Parathyroid adenoma (tissue), 2 donors: ENCODE results near the gene LAMB4.
"Not testable (repeated sequence)": the region's sequence is repeated elsewhere in the genome, so short reads cannot be mapped to it uniquely, and the experiment has no call there.

Experiments used
- H2AFZ ChIP-seq: fragments of 300-600 bp; sonication (generic); one replicate; pipeline ENCODE4 v1.7.0; 2017; ENCODE audit warnings: antibody characterized with exemption, mild to moderate bottlenecking
- H3K27ac ChIP-seq: fragments of 300-600 bp; sonication (generic); one replicate; pipeline ENCODE4 v1.7.0; 2017
- H3K27me3 ChIP-seq: fragments of 300-600 bp; sonication (generic); one replicate; pipeline ENCODE4 v1.7.0; 2017; ENCODE audit warnings: low read length; ENCODE audit not compliant: control insufficient read depth, insufficient read depth
- H3K36me3 ChIP-seq: fragments of 300-600 bp; sonication (generic); one replicate; pipeline ENCODE4 v1.7.0; 2017; ENCODE audit warnings: low read length; ENCODE audit not compliant: control insufficient read depth, insufficient read depth
- H3K4me1 ChIP-seq: fragments of 300-600 bp; sonication (generic); one replicate; pipeline ENCODE4 v1.7.0; 2017; ENCODE audit warnings: control low read depth
- H3K4me2 ChIP-seq: fragments of 300-600 bp; sonication (generic); one replicate; pipeline ENCODE4 v1.7.0; 2017; ENCODE audit warnings: low read length
- H3K4me3 ChIP-seq: fragments of 300-600 bp; sonication (generic); one replicate; pipeline ENCODE4 v1.7.0; 2017; ENCODE audit warnings: low read depth, low read length
- H3K79me2 ChIP-seq: fragments of 300-600 bp; sonication (generic); one replicate; pipeline ENCODE4 v1.7.0; 2017; ENCODE audit warnings: control low read depth
- H3K9ac ChIP-seq: fragments of 300-600 bp; sonication (generic); one replicate; pipeline ENCODE4 v1.7.0; 2017; ENCODE audit warnings: mild to moderate bottlenecking
- H3K9me3 ChIP-seq: fragments of 300-600 bp; sonication (generic); one replicate; pipeline ENCODE4 v1.7.0; 2017; ENCODE audit warnings: low read length; ENCODE audit not compliant: control insufficient read depth
- TF ChIP-seq, protein P1 (sequence below): fragments of 300-600 bp; sonication (generic); IDR thresholded peaks from one replicate; pipeline ENCODE4 v1.7.0; 2017; ENCODE audit warnings: antibody characterized with exemption, mild to moderate bottlenecking
- donor health status: primary hyperparathyroidism.

The LAMB4 gene

DNA sequence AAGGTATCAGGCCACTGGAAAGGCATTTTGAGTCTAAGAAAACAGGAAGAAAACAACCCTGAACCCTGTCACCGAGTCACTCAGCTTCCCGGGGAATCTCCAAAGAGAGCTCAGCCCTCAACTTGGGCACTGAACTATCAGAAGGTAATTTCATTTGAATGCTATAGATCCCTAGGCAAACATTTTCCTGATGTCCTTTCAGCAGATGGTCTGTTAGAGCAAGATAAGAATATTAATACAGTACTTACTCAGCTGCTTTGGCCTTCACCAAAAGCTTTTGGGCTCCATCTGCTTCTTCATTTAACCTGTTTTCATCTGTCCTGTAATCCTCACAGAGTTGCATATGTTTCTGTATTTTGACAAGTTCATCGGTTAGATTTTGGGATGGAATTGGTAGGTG is 93.0 kb downstream of the LAMB4 start:
- H3K36me3 ChIP-seq: no peaks in the 10 kb centered on the region
- no peak overlapping the region for H2AFZ ChIP-seq
- H3K27ac ChIP-seq: no peak overlapping the region
- no peaks in the 10 kb centered on the region for H3K9me3 ChIP-seq
- TF ChIP-seq, protein P1, sequence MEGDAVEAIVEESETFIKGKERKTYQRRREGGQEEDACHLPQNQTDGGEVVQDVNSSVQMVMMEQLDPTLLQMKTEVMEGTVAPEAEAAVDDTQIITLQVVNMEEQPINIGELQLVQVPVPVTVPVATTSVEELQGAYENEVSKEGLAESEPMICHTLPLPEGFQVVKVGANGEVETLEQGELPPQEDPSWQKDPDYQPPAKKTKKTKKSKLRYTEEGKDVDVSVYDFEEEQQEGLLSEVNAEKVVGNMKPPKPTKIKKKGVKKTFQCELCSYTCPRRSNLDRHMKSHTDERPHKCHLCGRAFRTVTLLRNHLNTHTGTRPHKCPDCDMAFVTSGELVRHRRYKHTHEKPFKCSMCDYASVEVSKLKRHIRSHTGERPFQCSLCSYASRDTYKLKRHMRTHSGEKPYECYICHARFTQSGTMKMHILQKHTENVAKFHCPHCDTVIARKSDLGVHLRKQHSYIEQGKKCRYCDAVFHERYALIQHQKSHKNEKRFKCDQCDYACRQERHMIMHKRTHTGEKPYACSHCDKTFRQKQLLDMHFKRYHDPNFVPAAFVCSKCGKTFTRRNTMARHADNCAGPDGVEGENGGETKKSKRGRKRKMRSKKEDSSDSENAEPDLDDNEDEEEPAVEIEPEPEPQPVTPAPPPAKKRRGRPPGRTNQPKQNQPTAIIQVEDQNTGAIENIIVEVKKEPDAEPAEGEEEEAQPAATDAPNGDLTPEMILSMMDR: no peak
- no peaks in the 10 kb centered on the region for H3K27me3 ChIP-seq
- no peaks in the 10 kb centered on the region for H3K79me2 ChIP-seq
- H3K4me1 ChIP-seq: peaks cover 14% of the 10 kb centered on the region
- no peak overlapping the region for H3K9ac ChIP-seq
- no peak overlapping the region for H3K4me3 ChIP-seq
- H3K4me2 ChIP-seq: no peak overlapping the region

- no peak overlapping the region for H3K9ac ChIP-seq
- TF ChIP-seq, protein P1: no peak
- H3K4me1 ChIP-seq: peaks cover 14% of the 10 kb centered on the region
- no peaks in the 10 kb centered on the region for H3K27me3 ChIP-seq
- peak overlapping the region; percentile 71 for H2AFZ ChIP-seq
- H3K79me2 ChIP-seq: no peaks in the 10 kb centered on the region
- no peaks in the 10 kb centered on the region for H3K36me3 ChIP-seq
- no peak overlapping the region for H3K4me2 ChIP-seq
- peak overlapping the region; percentile 53 for H3K27ac ChIP-seq
- H3K4me3 ChIP-seq: no peak overlapping the region
- no peaks in the 10 kb centered on the region for H3K9me3 ChIP-seq
These were observed 95.6 kb downstream of the LAMB4 start for GRCh38 chr7:108034586-108034985.

- H3K9me3 ChIP-seq: no peaks in the 10 kb centered on the region
- peak overlapping the region; percentile 53 for H3K27ac ChIP-seq
- no peak overlapping the region for H3K4me2 ChIP-seq
- TF ChIP-seq, protein P1: no peak
- H3K27me3 ChIP-seq: no peaks in the 10 kb centered on the region
- no peak overlapping the region for H3K9ac ChIP-seq
- H2AFZ ChIP-seq: peak overlapping the region; percentile 71
- H3K79me2 ChIP-seq: no peaks in the 10 kb centered on the region
- H3K36me3 ChIP-seq: no peaks in the 10 kb centered on the region
- H3K4me1 ChIP-seq: peaks cover 14% of the 10 kb centered on the region
- H3K4me3 ChIP-seq: no peak overlapping the region
These were observed 96.2 kb downstream of the LAMB4 start for GRCh38 chr7:108033776-108034497.

DNA sequence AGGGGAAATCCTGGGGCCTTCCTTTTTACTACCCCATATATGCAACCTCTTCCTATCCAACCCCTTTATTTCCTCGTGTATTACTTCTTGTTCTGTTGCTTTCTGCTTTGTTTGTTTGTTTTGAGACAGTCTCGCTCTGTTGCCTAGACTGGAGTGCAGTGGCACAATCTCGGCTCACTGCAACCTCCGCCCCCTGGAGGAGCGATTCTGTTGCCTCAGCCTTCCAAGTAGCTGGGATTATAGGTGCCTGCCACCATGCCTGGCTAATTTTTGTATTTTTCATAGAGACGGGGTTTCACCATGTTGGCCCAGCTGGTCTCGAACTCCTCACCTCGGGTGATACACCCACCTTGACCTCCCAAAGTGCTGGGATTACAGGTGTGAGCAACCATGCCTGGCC is 96.9 kb downstream of the LAMB4 start:
- peak overlapping the region; percentile 45 for H2AFZ ChIP-seq
- H3K27me3 ChIP-seq, H3K9me3 ChIP-seq, H3K36me3 ChIP-seq, H3K4me3 ChIP-seq, H3K4me2 ChIP-seq, H3K9ac ChIP-seq, H3K79me2 ChIP-seq, H3K27ac ChIP-seq: not testable (repeated sequence)
- TF ChIP-seq, protein P1: peak; percentile 25
- H3K4me1 ChIP-seq: peaks cover 14% of the 10 kb centered on the region

DNA sequence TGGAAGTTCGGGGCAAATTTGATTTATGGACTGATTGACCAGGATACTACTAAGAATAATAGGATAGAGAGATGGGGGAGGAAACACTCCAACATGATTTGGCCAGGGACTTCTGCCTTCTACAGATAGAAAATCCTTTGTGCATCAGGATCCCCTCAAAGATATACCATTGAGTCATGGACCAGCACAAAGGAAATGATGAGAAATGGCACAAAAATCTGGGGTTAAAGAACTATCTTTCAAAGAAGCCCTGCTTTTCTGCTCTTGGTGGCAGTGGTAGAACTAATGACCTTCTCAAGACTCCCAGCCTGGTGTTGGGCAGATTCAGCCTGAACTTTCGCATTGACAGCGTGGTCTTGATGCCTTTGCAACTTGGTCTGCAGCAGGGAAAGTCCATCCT is 99.6 kb downstream of the LAMB4 start:
- Histone ChIP-seq H3K9me3 (no peaks in the 10 kb centered on the region), H2AFZ (no peak overlapping the region), H3K36me3 (no peaks in the 10 kb centered on the region), H3K9ac (no peak overlapping the region), H3K4me3 (no peak overlapping the region), H3K27me3 (no peaks in the 10 kb centered on the region), H3K4me2 (no peak overlapping the region), H3K79me2 (no peaks in the 10 kb centered on the region), H3K4me1 (peaks cover 14% of the 10 kb centered on the region), H3K27ac (no peak overlapping the region)
- TF ChIP-seq, protein P1: no peak
